GM12878 (cell line): ENCODE data around the gene LGI4. TPM values are rescaled to one million over a fixed set of nuclear protein-coding genes. Genes with fewer than 3 reads are reported as not detected.

ENCODE experiments used
- ATAC-seq: fragments of 200-7000 bp; cut with Tn5 transposase; 3 replicates; pipeline ENCODE4 v1.9.1; 2020; ENCODE audit warnings: mild to moderate bottlenecking, moderate library complexity
- BruUV-seq: library from RNA; stranded (reverse); fragments of 400-500 nt; replicated peaks from 2 replicates; lab custom pipeline; 2021; lab: Mats Ljungman, UMichigan
- CTCF ChIA-PET: fragments of 300-600 bp; sonication (Branson Sonifier 250); formaldehyde crosslinking; extraction: SDS; loops from one replicate; lab custom pipeline; 2021; ENCODE audit warnings: inconsistent platforms; lab: Yijun Ruan, JAX
- POLR2A ChIA-PET: fragments of 350-600 bp; formaldehyde crosslinking; extraction: SDS; loops from one replicate; lab custom pipeline; 2021; ENCODE audit warnings: inconsistent platforms; lab: Charles Lee
- RAD21 ChIA-PET: fragments of 300-600 bp; sonication (Branson Sonifier 250); formaldehyde crosslinking; loops from one replicate; lab custom pipeline; 2023; ENCODE audit warnings: antibody characterized with exemption; ENCODE audit not compliant: unreplicated experiment; lab: Charles Lee
- SMC1A ChIA-PET: fragments of 300-600 bp; sonication (Branson Sonifier 250); formaldehyde crosslinking; loops from one replicate; lab custom pipeline; 2023; ENCODE audit not compliant: unreplicated experiment, uncharacterized antibody; lab: Charles Lee
- DNase-seq: peaks from one replicate; pipeline ENCODE4 v3.0.0-alpha.2; 2011; ENCODE audit warnings: low read depth, low spot score
- FAIRE-seq: peaks from 3 replicates; lab custom pipeline; 2011; peaks lifted over from hg19 to GRCh38; lab: Jason Lieb, UNC
- H2AFZ ChIP-seq: 2 replicates; pipeline ENCODE4 v1.6.0; 2011; ENCODE audit warnings: low read depth, low read length, control low read depth; ENCODE audit not compliant: control insufficient read depth
- H3K27ac ChIP-seq: 2 replicates; pipeline ENCODE4 v1.5.1; 2011; ENCODE audit warnings: control low read depth; ENCODE audit not compliant: control insufficient read depth, insufficient read depth
- H3K27me3 ChIP-seq, 2 experiments: replicated peaks in 1 of 2; 2 replicates each; pipeline versions ENCODE4 v1.6.0 to v1.6.1; 2011; ENCODE audit warnings: low read length in 1 of 2; ENCODE audit not compliant: control insufficient read depth in 2 of 2, insufficient read depth in 2 of 2
- H3K36me3 ChIP-seq, 2 experiments: 2 replicates each; pipeline ENCODE4 v1.5.1; 2011; ENCODE audit warnings: low read length in 1 of 2; ENCODE audit not compliant: control insufficient read depth in 2 of 2, insufficient read depth in 2 of 2
- H3K4me1 ChIP-seq: 2 replicates; pipeline ENCODE4 v1.6.1; 2011; ENCODE audit warnings: mild to moderate bottlenecking, low read length, moderate library complexity, mixed read lengths; ENCODE audit not compliant: control insufficient read depth, insufficient read depth
- H3K4me2 ChIP-seq: 2 replicates; pipeline ENCODE4 v1.6.0; 2011; ENCODE audit warnings: control low read depth; ENCODE audit not compliant: control insufficient read depth, insufficient read depth
- H3K4me3 ChIP-seq: fragments of 200-600 bp; sonication (generic); 2 replicates; pipeline ENCODE4 v1.5.1; 2016
- H3K79me2 ChIP-seq: 2 replicates; pipeline ENCODE4 v1.6.0; 2011; ENCODE audit warnings: low read length; ENCODE audit not compliant: control insufficient read depth, insufficient read depth
- H3K9ac ChIP-seq: 2 replicates; pipeline ENCODE4 v1.8.0; 2011; ENCODE audit warnings: low read length, control low read depth, mixed read lengths; ENCODE audit not compliant: control insufficient read depth, insufficient read depth
- H3K9me3 ChIP-seq: replicated peaks from 3 replicates; pipeline ENCODE4 v1.5.1; 2011; ENCODE audit warnings: mild to moderate bottlenecking, low read length; ENCODE audit not compliant: control insufficient read depth, insufficient read depth
- H4K20me1 ChIP-seq: 2 replicates; pipeline ENCODE4 v1.6.0; 2011; ENCODE audit not compliant: control insufficient read depth, insufficient read depth
- RAD21 ChIP-seq: IDR thresholded peaks from 2 replicates; pipeline ENCODE4 v1.6.1; 2011; ENCODE audit warnings: mild to moderate bottlenecking, low read depth, low read length, moderate library complexity; ENCODE audit not compliant: insufficient read depth
- SMC3 ChIP-seq: IDR thresholded peaks from 2 replicates; pipeline ENCODE4 v1.6.1; 2011; ENCODE audit warnings: low read length, improper control_type of control experiment, borderline replicate concordance
- YY1 ChIP-seq: IDR thresholded peaks from 2 replicates; pipeline ENCODE4 v1.6.1; 2011; ENCODE audit warnings: low read depth, mild to moderate bottlenecking, low read length
- whole genome bisulfite sequencing: methylation state at CpG from one replicate; pipeline ENCODE4 v1.1.6; 2016; ENCODE audit warnings: low lambda C conversion rate; ENCODE audit not compliant: insufficient replicate concordance, insufficient coverage; ENCODE audit errors: missing lambda C conversion rate; 5-methylcytosine and 5-hydroxymethylcytosine counted together
- in situ Hi-C: fragments of 300-500 bp; cut with MboI; formaldehyde crosslinking; loops from 9 replicates; pipeline ENCODE4 v1.14.3; 2018; ENCODE audit warnings: mixed read lengths
- intact Hi-C: fragments of 100-400 bp; cut with micrococcal nuclease; formaldehyde crosslinking; loops from one replicate; pipeline ENCODE4 v1.14.2; 2022; ENCODE audit not compliant: unreplicated experiment
- polyA plus RNA-seq, 11 experiments: library from polyadenylated mRNA; depleted of rRNA in 4 of 11; unstranded in 6 of 11; stranded (reverse) in 5 of 11; fragments of >200 nt; fragmentation: Nextera tagmentation in 4 of 11; fragmentation: Illumina TruSeq in 1 of 11; extraction: Ambion mirVana in 4 of 11; extraction: Trizol in 1 of 11; gene quantifications; 1 replicate in 1 of 11; 2 replicates in 10 of 11; pipeline versions ENCODE4 v1.2.1 to v1.2.3, GENCODE V29; 2011 to 2016; ENCODE audit warnings: inconsistent platforms in 2 of 11, missing spikeins in 2 of 11, low read depth in 1 of 11
- total RNA-seq, 4 experiments: library from RNA; depleted of rRNA in 3 of 4; stranded (reverse); fragments of >200 nt in 3 of 4; fragmentation: Illumina TruSeq in 1 of 4; extraction: Trizol in 1 of 4; gene quantifications; 2 replicates each; pipeline versions ENCODE4 v1.2.1 to v1.2.3, GENCODE V29; 2013 to 2021
- TF ChIP-seq, protein P1 (sequence below), 3 experiments: IDR thresholded peaks in 2 of 3; conservative IDR thresholded peaks in 1 of 3; 2 replicates each; pipeline ENCODE4 v1.5.1; 2011; ENCODE audit warnings: low read depth in 3 of 3, low read length in 3 of 3, mild to moderate bottlenecking in 3 of 3, control low read depth in 2 of 3, moderate library complexity in 2 of 3, inconsistent platforms in 1 of 3, mixed read lengths in 1 of 3; ENCODE audit not compliant: control insufficient read depth in 2 of 3, insufficient read depth in 1 of 3; ENCODE audit errors: extremely low read depth in 1 of 3

LGI4 gene
- total and polyA plus RNA-seq, 10 of the 15 experiments (the other 5 are each of a cell fraction or from before 2014, with no cell fraction given): 0.11 TPM; not detected in 9

DNA sequence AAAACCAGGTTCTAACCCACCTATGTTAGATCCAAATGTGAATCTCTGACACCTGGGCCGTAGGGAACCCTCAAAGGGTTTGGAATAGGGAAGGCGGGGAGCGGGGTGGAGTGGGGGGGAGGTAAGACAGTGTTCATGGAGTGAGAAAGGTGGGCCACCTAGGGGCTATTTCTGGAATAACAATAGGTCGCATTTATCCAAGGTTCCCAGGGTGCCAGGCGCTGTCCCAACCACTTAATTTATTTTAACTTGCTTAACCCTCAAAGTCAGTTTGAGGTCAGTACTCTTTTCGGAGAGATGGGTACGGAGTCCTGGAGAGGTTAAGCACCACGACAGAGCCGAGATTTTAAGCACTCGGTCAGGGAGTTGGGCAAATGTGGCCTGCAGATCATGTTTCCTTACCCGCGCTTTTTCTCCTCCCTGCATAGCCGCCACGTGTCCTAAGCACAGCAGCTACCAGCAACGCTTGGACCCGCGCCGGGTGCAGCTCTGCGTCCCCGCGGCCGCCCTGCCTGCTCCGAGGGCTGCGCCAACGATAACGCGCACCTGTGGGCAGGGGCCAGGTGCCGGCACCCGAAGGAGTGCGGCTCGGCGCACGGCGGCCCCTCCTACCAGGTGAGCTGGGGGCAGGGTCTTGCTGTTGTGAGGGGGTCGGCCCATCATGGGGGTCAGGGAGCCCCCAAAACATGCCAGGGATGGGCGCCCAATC lies 44.2 kb downstream of the LGI4 start:
- in situ Hi-C loops: no loop called here
- peak; percentile 71 for FAIRE-seq
- POLR2A ChIA-PET: no interaction called here

More for the DNA sequence above, 44.2 kb downstream of the LGI4 start:
- intact Hi-C loops: loop anchor here (1.0 to 2.0 kb wide), 2 partner anchors 23 to 118 kb away; no protein-coding TSS in a partner anchor
- Histone ChIP-seq H3K79me2 (no peaks in the 10 kb centered on the region), H3K4me2 (no peak overlapping the region; the same call in 1 of the 2 replicates), H3K9me3 (no peaks in the 10 kb centered on the region), H3K36me3 (no peaks in the 10 kb centered on the region), H3K9ac (no peak overlapping the region), H3K27ac (no peak overlapping the region), H3K4me1 (peaks cover 12% of the 10 kb centered on the region), H2AFZ (no peak overlapping the region), H4K20me1 (no peaks in the 10 kb centered on the region), H3K27me3 (no peaks in the 10 kb centered on the region; a peak in 1 of 4 replicates), H3K4me3 (no peak overlapping the region)
- TF ChIP-seq SMC3: peak; percentile 56
- TF ChIP-seq RAD21: peak; percentile 62
- TF ChIP-seq, protein P1, sequence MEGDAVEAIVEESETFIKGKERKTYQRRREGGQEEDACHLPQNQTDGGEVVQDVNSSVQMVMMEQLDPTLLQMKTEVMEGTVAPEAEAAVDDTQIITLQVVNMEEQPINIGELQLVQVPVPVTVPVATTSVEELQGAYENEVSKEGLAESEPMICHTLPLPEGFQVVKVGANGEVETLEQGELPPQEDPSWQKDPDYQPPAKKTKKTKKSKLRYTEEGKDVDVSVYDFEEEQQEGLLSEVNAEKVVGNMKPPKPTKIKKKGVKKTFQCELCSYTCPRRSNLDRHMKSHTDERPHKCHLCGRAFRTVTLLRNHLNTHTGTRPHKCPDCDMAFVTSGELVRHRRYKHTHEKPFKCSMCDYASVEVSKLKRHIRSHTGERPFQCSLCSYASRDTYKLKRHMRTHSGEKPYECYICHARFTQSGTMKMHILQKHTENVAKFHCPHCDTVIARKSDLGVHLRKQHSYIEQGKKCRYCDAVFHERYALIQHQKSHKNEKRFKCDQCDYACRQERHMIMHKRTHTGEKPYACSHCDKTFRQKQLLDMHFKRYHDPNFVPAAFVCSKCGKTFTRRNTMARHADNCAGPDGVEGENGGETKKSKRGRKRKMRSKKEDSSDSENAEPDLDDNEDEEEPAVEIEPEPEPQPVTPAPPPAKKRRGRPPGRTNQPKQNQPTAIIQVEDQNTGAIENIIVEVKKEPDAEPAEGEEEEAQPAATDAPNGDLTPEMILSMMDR (IDR thresholded peaks at IDR 0.05 in 2 of 3, conservative IDR thresholded peaks at IDR 0.05 in 1 of 3; ENCODE audit: control insufficient read depth in 2 of 3, extremely low read depth in 1 of 3, insufficient read depth in 1 of 3, low read depth in 3 of 3, low read length in 3 of 3): peak; percentile 55 to 59 (median 56)
- no peak for TF ChIP-seq YY1
- ChIA-PET RAD21 (interaction anchor here (1.3 kb wide), 1 partner anchor 24 kb away, joined by 8 read pairs; no protein-coding TSS in a partner anchor), SMC1A (interaction anchor here (0.9 to 3.4 kb wide), 2 partner anchors 24 to 32 kb away, joined by 3 to 13 read pairs; no protein-coding TSS in a partner anchor), CTCF (interaction anchor here (1.0 to 4.8 kb wide), 4 partner anchors 21 to 89 kb away, joined by 3 to 46 read pairs (median 5); no protein-coding TSS in a partner anchor)
- 29% methylated on average over 36 of the region's 36 CpGs for WGBS
- ATAC-seq: peak; percentile 90
- DNase-seq: no peak
- no TSS peak for BruUV-seq
